CD8-positive, alpha-beta memory T cell (primary cell): ENCODE measurements around the gene CD4. TPM values are rescaled to one million over a fixed set of nuclear protein-coding genes. Genes with fewer than 3 reads are reported as not detected.
"Not testable (repeated sequence)": the region's sequence is repeated elsewhere in the genome, so short reads cannot be mapped to it uniquely, and the experiment has no call there.

ENCODE experiments used
- CTCF ChIA-PET: fragments of 350-600 bp; sonication (Branson Sonifier 250); formaldehyde crosslinking; loops from one replicate; lab custom pipeline; 2021; ENCODE audit warnings: antibody characterized with exemption; lab: Charles Lee
- POLR2A ChIA-PET: fragments of 350-600 bp; sonication (Branson Sonifier 250); formaldehyde crosslinking; loops from one replicate; lab custom pipeline; 2021; ENCODE audit warnings: antibody characterized with exemption; lab: Charles Lee
- DNase-seq, 5 donors: peaks; one replicate each; pipeline versions ENCODE4 v3.0.0 to v3.0.0-alpha.2; 2020 to 2022; ENCODE audit warnings: mixed read lengths in 1 of 5
- H3K27ac ChIP-seq: one replicate; pipeline ENCODE4 v1.7.0; 2013; ENCODE audit warnings: low read depth, mild to moderate bottlenecking, low read length, moderate library complexity
- H3K27me3 ChIP-seq: 2 replicates; pipeline ENCODE4 v1.7.0; 2013; ENCODE audit warnings: low read length, mild to moderate bottlenecking; ENCODE audit not compliant: insufficient read depth, poor library complexity, severe bottlenecking
- H3K36me3 ChIP-seq: 2 replicates; pipeline ENCODE4 v1.7.0; 2013; ENCODE audit warnings: mild to moderate bottlenecking, low read length, moderate library complexity; ENCODE audit not compliant: insufficient read depth
- H3K4me1 ChIP-seq: 2 replicates; pipeline ENCODE4 v1.7.0; 2013; ENCODE audit warnings: mild to moderate bottlenecking, low read length, moderate library complexity; ENCODE audit not compliant: insufficient read depth
- H3K4me3 ChIP-seq: 2 replicates; pipeline ENCODE4 v1.7.0; 2013; ENCODE audit warnings: mild to moderate bottlenecking, low read length
- H3K9me3 ChIP-seq: 2 replicates; pipeline ENCODE4 v1.7.0; 2013; ENCODE audit warnings: mild to moderate bottlenecking, low read length
- H3K27ac Mint-ChIP-seq, 8 donors: one replicate each; pipeline ENCODE4 v1.8.0; 2020 to 2021; ENCODE audit warnings: mixed read lengths in 8 of 8, mild to moderate bottlenecking in 6 of 8, inconsistent platforms in 3 of 8, moderate library complexity in 3 of 8
- H3K27me3 Mint-ChIP-seq, 2 donors: one replicate each; pipeline ENCODE4 v1.8.0; 2020 to 2021; ENCODE audit warnings: mixed read lengths in 2 of 2, mild to moderate bottlenecking in 1 of 2, moderate library complexity in 1 of 2
- H3K36me3 Mint-ChIP-seq, 3 donors: one replicate each; pipeline ENCODE4 v1.8.0; 2020 to 2021; ENCODE audit warnings: mixed read lengths in 3 of 3, inconsistent platforms in 1 of 3, mild to moderate bottlenecking in 1 of 3
- H3K4me1 Mint-ChIP-seq, 3 donors: one replicate each; pipeline ENCODE4 v1.8.0; 2020 to 2021; ENCODE audit warnings: mixed read lengths in 3 of 3, inconsistent platforms in 1 of 3, mild to moderate bottlenecking in 1 of 3
- H3K4me3 Mint-ChIP-seq, 7 donors: one replicate each; pipeline ENCODE4 v1.8.0; 2020 to 2021; ENCODE audit warnings: mixed read lengths in 7 of 7, mild to moderate bottlenecking in 6 of 7, moderate library complexity in 4 of 7, inconsistent platforms in 2 of 7
- H3K9me3 Mint-ChIP-seq, 5 donors: one replicate each; pipeline ENCODE4 v1.8.0; 2020 to 2022; ENCODE audit warnings: mixed read lengths in 5 of 5, mild to moderate bottlenecking in 3 of 5, moderate library complexity in 2 of 5, inconsistent platforms in 1 of 5
- polyA plus RNA-seq: library from polyadenylated mRNA; unstranded; fragments of 300-500 nt; fragmentation: Illumina TruSeq; gene quantifications from one replicate; pipeline ENCODE4 v1.2.3, GENCODE V29; 2021
- total RNA-seq, 2 experiments: library from RNA; stranded (reverse); gene quantifications; one replicate each; pipeline ENCODE4 v1.2.3, GENCODE V29; 2021

Gene CD4
- total and polyA plus RNA-seq, 3 experiments from 2014 or later, result 0.30 to 1.8 (median 1.2) TPM

DNA sequence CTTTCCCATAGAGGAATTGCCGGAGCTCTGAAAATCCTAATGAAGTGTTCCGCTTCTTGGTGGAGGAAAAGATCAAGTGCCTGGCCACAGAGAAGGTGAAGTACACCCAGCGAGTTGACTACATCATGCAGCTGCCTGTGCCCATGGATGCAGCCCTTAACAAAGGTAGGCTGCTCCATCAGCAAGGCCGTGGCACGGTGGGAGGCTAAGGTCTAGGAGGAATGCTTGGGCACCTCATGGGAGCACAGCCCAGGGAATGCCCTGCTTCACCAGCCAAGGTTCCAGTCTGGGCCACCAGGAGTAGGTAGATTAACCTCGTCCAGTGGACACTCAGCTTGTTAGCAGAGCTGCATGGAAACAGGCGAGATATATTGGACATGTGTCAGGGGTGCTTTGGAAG is 71.6 kb downstream of the CD4 start:
- Mint-ChIP-seq H3K27ac (no peak overlapping the region), H3K36me3 (peaks cover 16 to 93% (median 19%) of the 10 kb centered on the region in 3 donors)
- POLR2A ChIA-PET, result interaction anchor here (1.2 kb wide), 2 partner anchors 9 to 12 kb away, joined by 4 to 5 read pairs; partner anchors contain the start of genes SPSB2 and USP5

DNA sequence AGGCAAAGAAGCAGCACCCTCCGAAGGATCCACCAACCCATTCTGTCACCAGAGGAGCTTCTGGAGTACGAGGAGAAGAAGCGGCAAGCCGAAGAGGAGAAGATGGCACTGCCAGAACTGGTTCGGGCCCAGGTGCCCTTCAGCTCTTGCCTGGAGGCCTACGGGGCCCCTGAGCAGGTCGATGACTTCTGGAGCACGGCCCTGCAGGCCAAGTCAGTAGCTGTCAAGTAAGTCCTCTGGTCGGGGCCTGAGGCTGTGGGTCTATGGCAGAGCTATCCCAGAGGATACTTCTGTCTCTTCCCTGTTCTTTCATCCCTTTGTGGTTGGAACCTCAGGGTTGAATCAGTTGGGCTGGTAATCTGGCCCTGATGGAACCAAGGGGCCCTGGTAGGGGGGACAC is 72.1 kb downstream of the CD4 start:
- Mint-ChIP-seq H3K27me3 (no peaks in the 10 kb centered on the region), H3K36me3 (peaks cover 16 to 89% (median 19%) of the 10 kb centered on the region in 3 donors), H3K27ac (no peak overlapping the region), H3K4me3 (no peak overlapping the region), H3K4me1 (peaks cover 0 to 5% (median 3%) of the 10 kb centered on the region in 3 donors), H3K9me3 (no peaks in the 10 kb centered on the region)
- POLR2A ChIA-PET, result interaction anchor here (0.6 to 1.2 kb wide), 3 partner anchors 9 to 64 kb away, joined by 3 to 5 read pairs (median 4); partner anchors contain the start of genes SPSB2 and USP5
- Histone ChIP-seq H3K36me3 (peaks cover 71% of the 10 kb centered on the region), H3K27me3 (no peaks in the 10 kb centered on the region), H3K4me1 (no peaks in the 10 kb centered on the region), H3K9me3 (no peaks in the 10 kb centered on the region), H3K27ac (no peak overlapping the region), H3K4me3 (no peak overlapping the region)
- CTCF ChIA-PET, result interaction anchor here (1.4 to 3.7 kb wide), 4 partner anchors 8 to 157 kb away, joined by 3 to 13 read pairs (median 7); partner anchors contain the start of genes LPCAT3, SPSB2 and USP5
- no peak for DNase-seq

More for the DNA sequence above, 71.6 kb downstream of the CD4 start:
- peaks cover 75% of the 10 kb centered on the region for H3K36me3 ChIP-seq
- no peaks in the 10 kb centered on the region for H3K9me3 ChIP-seq
- no peak overlapping the region for H3K4me3 Mint-ChIP-seq
- no peak for DNase-seq
- CTCF ChIA-PET, result interaction anchor here (1.4 to 3.7 kb wide), 4 partner anchors 8 to 157 kb away, joined by 3 to 13 read pairs (median 7); partner anchors contain the start of genes LPCAT3, SPSB2 and USP5
- H3K4me3 ChIP-seq, result no peak overlapping the region
- no peaks in the 10 kb centered on the region for H3K4me1 ChIP-seq
- H3K9me3 Mint-ChIP-seq, result no peaks in the 10 kb centered on the region
- H3K27me3 Mint-ChIP-seq, result no peaks in the 10 kb centered on the region
- no peak overlapping the region for H3K27ac ChIP-seq
- peaks cover 0 to 5% (median 3%) of the 10 kb centered on the region in 3 donors for H3K4me1 Mint-ChIP-seq
- no peaks in the 10 kb centered on the region for H3K27me3 ChIP-seq

DNA sequence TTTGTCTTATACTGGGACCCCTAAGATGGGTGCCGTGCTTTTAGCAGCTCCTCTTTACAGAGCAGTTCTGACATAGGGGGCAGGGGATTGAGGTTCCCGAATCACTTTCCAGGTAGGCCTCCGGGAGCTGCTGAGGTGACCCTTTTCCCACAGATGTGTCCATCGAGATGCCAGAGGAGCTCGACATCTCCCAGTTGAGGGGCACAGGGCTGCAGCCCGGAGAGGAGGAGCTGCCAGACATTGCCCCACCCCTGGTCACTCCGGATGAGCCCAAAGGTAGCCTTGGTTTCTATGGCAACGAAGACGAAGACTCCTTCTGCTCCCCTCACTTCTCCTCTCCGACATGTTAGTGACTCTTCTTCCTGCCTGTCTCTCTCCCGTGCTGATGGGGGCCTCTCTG is 73.7 kb downstream of the CD4 start:
- Histone ChIP-seq H3K9me3 (no peaks in the 10 kb centered on the region), H3K27ac (no peak overlapping the region), H3K27me3 (no peaks in the 10 kb centered on the region), H3K4me3 (no peak overlapping the region), H3K4me1 (no peaks in the 10 kb centered on the region), H3K36me3 (peaks cover 54% of the 10 kb centered on the region)
- Mint-ChIP-seq H3K27me3 (no peaks in the 10 kb centered on the region), H3K4me1 (peaks cover 1 to 11% (median 8%) of the 10 kb centered on the region in 3 donors), H3K4me3 (no peak overlapping the region), H3K36me3 (peaks cover 6 to 78% (median 10%) of the 10 kb centered on the region in 3 donors), H3K9me3 (no peaks in the 10 kb centered on the region), H3K27ac (no peak overlapping the region)
- DNase-seq, result no peak
- POLR2A ChIA-PET, result interaction anchor here (3.2 kb wide), 1 partner anchor 11 kb away, joined by 19 read pairs; the partner anchor contains the start of gene USP5
- CTCF ChIA-PET, result interaction anchor here (2.8 kb wide), 1 partner anchor 10 kb away, joined by 12 read pairs; the partner anchor contains the start of gene SPSB2

DNA sequence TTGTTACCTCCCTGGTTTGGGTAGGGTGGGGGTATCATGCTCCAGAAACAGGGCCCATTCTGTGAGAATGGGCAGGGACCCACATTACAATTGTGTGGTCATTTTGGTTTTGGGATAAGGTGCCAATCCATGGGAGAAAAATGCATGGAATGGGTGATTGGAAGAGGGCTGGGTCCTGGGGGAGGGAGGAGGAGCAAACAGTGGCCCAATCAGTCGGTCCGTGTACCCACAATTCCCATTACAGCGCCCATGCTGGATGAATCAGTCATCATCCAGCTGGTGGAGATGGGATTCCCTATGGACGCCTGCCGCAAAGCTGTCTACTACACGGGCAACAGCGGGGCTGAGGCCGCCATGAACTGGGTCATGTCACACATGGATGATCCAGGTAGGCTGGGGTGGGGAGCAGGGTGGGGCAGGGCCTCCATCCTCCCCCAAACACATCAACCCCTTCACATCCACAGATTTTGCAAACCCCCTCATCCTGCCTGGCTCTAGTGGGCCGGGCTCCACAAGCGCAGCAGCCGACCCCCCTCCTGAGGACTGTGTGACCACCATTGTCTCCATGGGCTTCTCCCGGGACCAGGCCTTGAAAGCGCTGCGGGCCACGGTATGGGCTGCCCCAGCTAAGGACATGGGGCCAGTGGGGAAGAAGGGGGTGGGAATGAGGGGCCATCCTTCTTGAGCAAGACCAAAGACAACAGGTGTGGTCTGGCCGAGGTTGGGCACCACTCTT is 74.4 kb downstream of the CD4 start:
- Mint-ChIP-seq H3K4me1 (peaks cover 9 to 19% (median 15%) of the 10 kb centered on the region in 3 donors), H3K27ac (peak overlapping the region in 2 of 8 donors; percentile 33 to 91), H3K27me3 (no peaks in the 10 kb centered on the region), H3K4me3 (peak overlapping the region in 1 of 7 donors; percentile 96), H3K9me3 (no peaks in the 10 kb centered on the region), H3K36me3 (peaks cover 6 to 75% (median 10%) of the 10 kb centered on the region in 3 donors)
- Histone ChIP-seq H3K4me1 (peaks cover 7% of the 10 kb centered on the region), H3K9me3 (no peaks in the 10 kb centered on the region), H3K36me3 (peaks cover 47% of the 10 kb centered on the region), H3K27me3 (no peaks in the 10 kb centered on the region), H3K4me3 (no peak overlapping the region), H3K27ac (no peak overlapping the region)
- ChIA-PET CTCF (interaction anchor here (1.3 to 2.8 kb wide), 3 partner anchors 9 to 11 kb away, joined by 4 to 12 read pairs (median 5); partner anchors contain the start of gene SPSB2), POLR2A (interaction anchor here (1.2 to 3.2 kb wide), 3 partner anchors 9 to 97 kb away, joined by 3 to 19 read pairs (median 3); partner anchors contain the start of genes SPSB2 and USP5)
- no peak for DNase-seq

DNA sequence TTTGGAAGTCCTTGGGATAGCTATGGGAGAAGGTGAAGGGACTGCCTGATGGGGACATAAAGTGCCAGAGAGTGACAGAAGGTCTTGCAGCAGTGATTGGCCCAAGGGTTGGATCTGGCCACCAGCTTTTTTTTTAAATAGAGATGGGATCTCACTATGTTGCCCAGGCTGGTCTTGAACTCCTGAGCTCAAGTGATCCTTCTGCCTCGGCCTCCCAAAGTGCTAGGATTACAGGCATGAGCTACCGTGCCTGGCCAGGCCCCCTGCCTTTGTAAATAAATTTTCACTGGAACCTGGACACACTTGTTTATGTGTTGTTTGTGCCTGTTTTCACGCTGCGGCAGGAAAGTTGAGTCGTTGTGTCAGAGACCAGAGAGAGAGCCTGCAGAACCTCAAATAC is 76.0 kb downstream of the CD4 start:
- H3K36me3 Mint-ChIP-seq, result peaks cover 5 to 75% (median 12%) of the 10 kb centered on the region in 3 donors

DNA sequence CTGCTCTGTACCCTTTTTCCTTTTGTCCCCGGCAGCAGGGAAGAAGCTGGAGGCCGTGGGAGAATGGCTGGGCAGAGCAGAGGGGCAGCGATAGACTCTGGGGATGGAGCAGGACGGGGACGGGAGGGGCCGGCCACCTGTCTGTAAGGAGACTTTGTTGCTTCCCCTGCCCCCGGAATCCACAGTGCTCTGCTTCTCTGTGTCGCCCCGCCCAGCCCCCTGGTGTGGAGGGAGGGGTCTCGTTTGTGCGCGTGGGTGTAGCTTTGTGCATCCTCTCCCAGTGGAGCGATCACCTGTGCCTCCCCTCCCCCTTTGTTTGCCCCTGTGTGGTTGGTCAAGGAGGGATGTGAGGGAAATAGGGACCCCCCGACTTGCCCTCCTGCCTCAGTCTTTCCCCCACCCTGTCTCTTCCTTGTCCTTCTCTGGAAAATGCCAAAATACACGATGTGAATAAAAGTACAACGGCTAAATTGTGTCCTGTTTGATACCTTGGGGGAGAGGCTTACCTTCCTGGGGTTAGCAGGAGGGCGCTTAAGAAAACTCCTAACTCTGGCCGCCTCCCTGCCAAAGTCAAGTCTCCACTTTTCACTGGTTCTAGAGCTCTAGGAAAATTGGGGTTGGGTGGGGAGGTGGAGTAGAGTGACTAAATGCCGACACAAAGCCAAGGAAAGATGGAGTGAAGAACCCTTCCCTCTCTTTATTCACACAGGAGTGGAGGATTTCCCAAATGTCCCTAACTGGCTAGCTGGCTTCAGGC is 77.0 kb downstream of the CD4 start:
- Histone ChIP-seq H3K36me3 (peaks cover 44% of the 10 kb centered on the region), H3K27ac (no peak overlapping the region), H3K9me3 (no peaks in the 10 kb centered on the region), H3K27me3 (no peaks in the 10 kb centered on the region), H3K4me1 (peaks cover 29% of the 10 kb centered on the region), H3K4me3 (no peak overlapping the region)
- DNase-seq, result peak in 2 of 5 donors; percentile 21 to 54
- Mint-ChIP-seq H3K4me3 (peak overlapping the region; percentile 87 to 98 (median 92)), H3K4me1 (peaks cover 33 to 42% (median 34%) of the 10 kb centered on the region in 3 donors), H3K27ac (peak overlapping the region; percentile 30 to 96 (median 91)), H3K36me3 (peaks cover 2 to 75% (median 16%) of the 10 kb centered on the region in 3 donors), H3K9me3 (no peaks in the 10 kb centered on the region), H3K27me3 (no peaks in the 10 kb centered on the region)
- CTCF ChIA-PET, result interaction anchor here (1.2 to 11.0 kb wide), 6 partner anchors 13 to 93 kb away, joined by 3 to 135 read pairs (median 54); partner anchors contain the start of genes ATN1, CDCA3 and USP5
- POLR2A ChIA-PET, result interaction anchor here (1.4 to 3.8 kb wide), 5 partner anchors 13 to 77 kb away, joined by 4 to 36 read pairs (median 8); partner anchors contain the start of genes C12orf57, CDCA3, RNU7-1 and USP5

More for the DNA sequence above, 76.0 kb downstream of the CD4 start:
- not testable (repeated sequence) for DNase-seq, H3K27me3 Mint-ChIP-seq, H3K27ac ChIP-seq, H3K27me3 ChIP-seq, H3K9me3 ChIP-seq, H3K4me3 ChIP-seq, H3K9me3 Mint-ChIP-seq
- H3K4me3 Mint-ChIP-seq, result peak overlapping the region in 6 of 7 donors; percentile 39 to 96 (median 61)
- ChIA-PET CTCF (interaction anchor here (0.8 to 11.0 kb wide), 6 partner anchors 7 to 94 kb away, joined by 4 to 135 read pairs (median 8); partner anchors contain the start of gene SPSB2), POLR2A (interaction anchor here (1.2 to 3.2 kb wide), 3 partner anchors 8 to 96 kb away, joined by 3 to 19 read pairs (median 3); partner anchors contain the start of genes SPSB2 and USP5)
- Histone ChIP-seq H3K4me1 (peaks cover 20% of the 10 kb centered on the region), H3K36me3 (peaks cover 46% of the 10 kb centered on the region)
- H3K27ac Mint-ChIP-seq, result peak overlapping the region in 6 of 8 donors; percentile 16 to 95 (median 44)
- peaks cover 24 to 32% (median 25%) of the 10 kb centered on the region in 3 donors for H3K4me1 Mint-ChIP-seq

DNA sequence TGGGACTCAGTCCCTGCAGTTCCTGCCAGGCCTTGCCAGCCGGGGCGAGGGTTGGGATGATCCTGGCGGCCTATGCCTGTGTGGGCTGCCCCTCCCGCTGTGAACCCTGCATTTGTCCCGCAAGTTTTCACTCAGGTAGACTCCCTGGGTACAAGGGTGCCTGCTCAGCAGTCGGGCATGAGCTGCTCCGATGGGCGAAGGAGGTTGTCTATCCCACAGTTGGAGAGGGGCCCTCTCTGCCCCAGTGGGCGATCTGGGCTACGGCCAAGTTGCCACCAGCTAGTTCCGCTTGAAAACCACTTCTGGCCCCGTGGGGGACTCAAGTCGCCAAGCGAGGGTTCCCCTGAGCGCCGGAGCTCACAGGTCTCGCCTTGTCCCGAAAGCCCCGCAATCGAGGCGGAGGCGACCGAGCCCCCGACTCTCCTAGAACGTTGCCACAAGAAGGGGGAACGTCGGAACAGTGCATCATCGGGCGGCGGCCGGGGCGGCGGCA is 77.6 kb downstream of the CD4 start:
- POLR2A ChIA-PET, result interaction anchor here (0.6 to 3.8 kb wide), 7 partner anchors 14 to 397 kb away, joined by 3 to 36 read pairs (median 8); partner anchors contain the start of genes C12orf57, CDCA3, RNU7-1 and USP5
- H3K27ac ChIP-seq, result no peak overlapping the region
- no peak for DNase-seq
- H3K27ac Mint-ChIP-seq, result peak overlapping the region; percentile 85 to 96 (median 91)
- H3K4me3 Mint-ChIP-seq, result peak overlapping the region; percentile 87 to 98 (median 92)
- peak overlapping the region; percentile 58 for H3K4me3 ChIP-seq
- H3K36me3 ChIP-seq, result peaks cover 38% of the 10 kb centered on the region
- peaks cover 2 to 75% (median 16%) of the 10 kb centered on the region in 3 donors for H3K36me3 Mint-ChIP-seq
- CTCF ChIA-PET, result interaction anchor here (1.2 to 11.0 kb wide), 7 partner anchors 13 to 93 kb away, joined by 3 to 135 read pairs (median 36); partner anchors contain the start of genes ATN1, CDCA3 and USP5
- H3K27me3 ChIP-seq, result no peaks in the 10 kb centered on the region
- H3K9me3 Mint-ChIP-seq, result no peaks in the 10 kb centered on the region
- H3K27me3 Mint-ChIP-seq, result no peaks in the 10 kb centered on the region
- peaks cover 39 to 49% (median 41%) of the 10 kb centered on the region in 3 donors for H3K4me1 Mint-ChIP-seq
- H3K9me3 ChIP-seq, result no peaks in the 10 kb centered on the region
- peaks cover 35% of the 10 kb centered on the region for H3K4me1 ChIP-seq
